Left lung (tissue), 10 donors: ENCODE data around the gene ZBTB37. TPM values are rescaled to one million over a fixed set of nuclear protein-coding genes. Genes with fewer than 3 reads are reported as not detected.

Source experiments
- ATAC-seq: fragments of 200-7000 bp; cut with Tn5 transposase; one replicate; pipeline ENCODE4 v1.9.1; 2020; ENCODE audit warnings: moderate library complexity
- DNase-seq, 4 donors: peaks; one replicate each; pipeline ENCODE4 v3.0.0-alpha.2; 2013 to 2020
- H3K27ac ChIP-seq, 2 donors: fragments of 200-600 bp; sonication (generic) in 1 of 2; one replicate each; pipeline versions ENCODE4 v1.5.0 to v1.8.0; 2020 to 2021
- H3K27me3 ChIP-seq, 2 donors: fragments of 200-600 bp; sonication (generic) in 1 of 2; one replicate each; pipeline versions ENCODE4 v1.5.0 to v1.8.0; 2020 to 2021
- H3K36me3 ChIP-seq, 2 donors: fragments of 200-600 bp; sonication (generic) in 1 of 2; one replicate each; pipeline versions ENCODE4 v1.5.0 to v1.8.0; 2020 to 2021
- H3K4me1 ChIP-seq, 2 donors: fragments of 200-600 bp; one replicate each; pipeline ENCODE4 v1.8.0; 2021
- H3K4me3 ChIP-seq, 2 donors: fragments of 200-600 bp; sonication (generic) in 1 of 2; one replicate each; pipeline versions ENCODE4 v1.5.0 to v1.8.0; 2020 to 2021; ENCODE audit warnings: mild to moderate bottlenecking in 1 of 2
- H3K9me3 ChIP-seq, 2 donors: fragments of 200-600 bp; sonication (generic) in 1 of 2; one replicate each; pipeline versions ENCODE4 v1.5.0 to v1.8.0; 2020 to 2021
- intact Hi-C, 2 donors: fragments of 100-400 bp; cut with DNase I; formaldehyde crosslinking; loops; one replicate each; pipeline versions ENCODE4 v1.11.2 to v1.14.2; 2022
- polyA plus RNA-seq, 6 donors: library from polyadenylated mRNA; unstranded; fragments of 120-200 nt; gene quantifications; one replicate each; pipeline ENCODE4 v1.2.1, GENCODE V29; 2013; ENCODE audit not compliant: insufficient read length in 6 of 6
- total RNA-seq, 2 donors: library from RNA; stranded (reverse); fragmentation: NEBNext Ultra II Directional; extraction: Animal tissue kit (Norgen Biotek cat#: 25700); gene quantifications; one replicate each; pipeline ENCODE4 v1.2.1, GENCODE V29; 2021
- TF ChIP-seq, protein P1 (sequence below), 2 donors: fragments of 200-600 bp; sonication (generic) in 1 of 2; IDR thresholded peaks; one replicate each; pipeline versions ENCODE4 v1.5.0 to v1.8.0; 2021; ENCODE audit warnings: antibody characterized with exemption in 2 of 2
- donor health status: DM: no; HTN: yes; CAD: no.
- donor health status: DM: no; HTN: no; CAD: no.

ZBTB37 gene
- total and polyA plus RNA-seq, 8 donors: 10.0 to 13.3 (median 12.1) TPM

DNA sequence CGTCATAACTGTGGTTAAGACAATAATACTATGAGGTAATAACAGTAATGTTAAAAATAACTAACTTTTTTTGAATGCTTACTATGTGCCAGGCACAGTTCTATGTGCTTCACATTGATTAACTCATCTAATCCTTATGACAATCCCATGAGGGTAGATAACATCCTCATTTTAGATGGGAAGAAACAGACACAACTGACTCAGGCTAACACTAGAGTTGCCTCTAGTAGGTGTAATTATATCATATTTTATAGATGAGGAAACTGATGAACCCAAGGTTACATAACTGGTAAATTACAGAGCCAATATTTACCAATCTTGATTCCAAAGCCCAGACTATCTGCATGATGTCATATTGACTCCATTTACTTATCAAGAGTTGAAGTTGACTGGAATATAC lies 25.4 kb downstream of the ZBTB37 start:
- ATAC-seq (no peak), DNase-seq (no peak)
- intact Hi-C loops: no loop called here
- Histone ChIP-seq H3K4me1 (no peaks in the 10 kb centered on the region), H3K36me3 (no peaks in the 10 kb centered on the region), H3K9me3 (no peaks in the 10 kb centered on the region), H3K27me3 (no peaks in the 10 kb centered on the region), H3K27ac (no peak overlapping the region), H3K4me3 (no peak overlapping the region)
- TF ChIP-seq, protein P1, sequence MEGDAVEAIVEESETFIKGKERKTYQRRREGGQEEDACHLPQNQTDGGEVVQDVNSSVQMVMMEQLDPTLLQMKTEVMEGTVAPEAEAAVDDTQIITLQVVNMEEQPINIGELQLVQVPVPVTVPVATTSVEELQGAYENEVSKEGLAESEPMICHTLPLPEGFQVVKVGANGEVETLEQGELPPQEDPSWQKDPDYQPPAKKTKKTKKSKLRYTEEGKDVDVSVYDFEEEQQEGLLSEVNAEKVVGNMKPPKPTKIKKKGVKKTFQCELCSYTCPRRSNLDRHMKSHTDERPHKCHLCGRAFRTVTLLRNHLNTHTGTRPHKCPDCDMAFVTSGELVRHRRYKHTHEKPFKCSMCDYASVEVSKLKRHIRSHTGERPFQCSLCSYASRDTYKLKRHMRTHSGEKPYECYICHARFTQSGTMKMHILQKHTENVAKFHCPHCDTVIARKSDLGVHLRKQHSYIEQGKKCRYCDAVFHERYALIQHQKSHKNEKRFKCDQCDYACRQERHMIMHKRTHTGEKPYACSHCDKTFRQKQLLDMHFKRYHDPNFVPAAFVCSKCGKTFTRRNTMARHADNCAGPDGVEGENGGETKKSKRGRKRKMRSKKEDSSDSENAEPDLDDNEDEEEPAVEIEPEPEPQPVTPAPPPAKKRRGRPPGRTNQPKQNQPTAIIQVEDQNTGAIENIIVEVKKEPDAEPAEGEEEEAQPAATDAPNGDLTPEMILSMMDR (IDR thresholded peaks at IDR 0.05): no peak

DNA sequence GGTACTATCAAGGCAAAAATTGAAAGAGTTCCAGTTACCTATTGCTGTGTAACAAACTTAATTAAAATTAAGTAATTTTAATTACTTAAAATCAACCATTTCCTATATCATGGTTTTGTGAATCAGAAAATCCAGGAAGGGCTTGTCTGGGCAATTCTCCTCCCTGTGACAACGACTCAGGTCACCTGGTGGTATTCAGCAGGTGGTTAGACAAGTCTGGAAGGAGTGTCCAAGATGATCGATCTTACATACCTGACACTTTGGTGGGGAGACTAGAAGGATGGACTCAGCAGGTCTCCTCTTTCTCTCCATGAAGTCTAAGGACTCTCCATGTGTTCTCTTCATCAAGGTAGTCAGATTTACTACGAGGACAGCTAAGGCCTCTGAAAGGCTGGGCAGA lies 26.0 kb downstream of the ZBTB37 start:
- intact Hi-C loops: no loop called here
- TF ChIP-seq, protein P1 (IDR thresholded peaks at IDR 0.05): no peak
- no peak for ATAC-seq
- H3K9me3 ChIP-seq: no peaks in the 10 kb centered on the region
- H3K36me3 ChIP-seq: no peaks in the 10 kb centered on the region
- no peak overlapping the region for H3K27ac ChIP-seq
- H3K4me1 ChIP-seq: no peaks in the 10 kb centered on the region
- DNase-seq: no peak
- H3K4me3 ChIP-seq: no peak overlapping the region
- H3K27me3 ChIP-seq: no peaks in the 10 kb centered on the region

DNA sequence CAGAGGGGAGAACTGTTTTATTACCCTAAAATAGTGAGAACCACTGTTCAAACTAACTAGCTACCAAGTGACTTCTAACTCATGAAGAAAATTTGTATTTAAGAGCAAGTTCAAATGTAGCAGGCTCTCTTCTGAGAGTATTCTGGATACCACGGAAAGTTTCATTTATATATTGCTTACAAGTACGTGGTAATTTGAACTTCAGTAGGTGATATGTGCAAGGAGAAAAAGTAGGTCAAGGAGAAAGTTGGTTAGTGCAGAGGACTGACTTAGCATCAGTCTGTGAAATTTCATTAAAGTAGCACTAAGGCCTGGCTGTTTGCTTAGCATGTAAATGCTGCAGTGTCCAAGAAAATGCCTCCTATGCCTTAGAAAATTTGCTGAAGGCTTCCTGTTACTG lies 32.2 kb downstream of the ZBTB37 start:
- H3K9me3 ChIP-seq: no peaks in the 10 kb centered on the region
- no peaks in the 10 kb centered on the region for H3K27me3 ChIP-seq
- peaks cover 0 to 7% of the 10 kb centered on the region in 2 donors for H3K4me1 ChIP-seq
- ATAC-seq (no peak), DNase-seq (no peak)
- H3K4me3 ChIP-seq: no peak overlapping the region
- H3K27ac ChIP-seq: no peak overlapping the region
- no peaks in the 10 kb centered on the region for H3K36me3 ChIP-seq
- TF ChIP-seq, protein P1 (IDR thresholded peaks at IDR 0.05): no peak
- intact Hi-C loops: no loop called here

DNA sequence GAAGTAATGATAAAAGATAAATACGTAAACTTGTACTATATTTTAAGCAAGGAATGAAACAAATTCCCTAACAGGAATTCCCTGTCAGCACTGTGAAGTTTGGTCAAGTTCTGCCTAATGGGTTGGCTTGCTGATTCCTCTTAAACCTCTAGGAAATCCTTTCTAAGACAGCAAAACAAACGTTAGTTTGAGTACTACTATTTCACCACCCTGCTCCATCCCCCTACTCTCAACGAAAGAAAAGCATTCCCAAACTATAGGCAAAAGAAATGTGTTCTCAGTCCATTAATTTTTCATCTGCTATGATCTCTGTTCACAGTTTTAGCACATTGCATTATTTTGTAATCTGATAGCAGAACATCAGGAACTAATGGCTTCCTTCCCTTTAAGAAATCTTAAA lies 32.8 kb downstream of the ZBTB37 start:
- DNase-seq: no peak
- intact Hi-C loops: no loop called here
- Histone ChIP-seq H3K27me3 (no peaks in the 10 kb centered on the region), H3K36me3 (no peaks in the 10 kb centered on the region), H3K4me1 (peaks cover 0 to 7% of the 10 kb centered on the region in 2 donors), H3K9me3 (no peaks in the 10 kb centered on the region), H3K27ac (no peak overlapping the region), H3K4me3 (no peak overlapping the region)
- TF ChIP-seq, protein P1 (IDR thresholded peaks at IDR 0.05): no peak
- no peak for ATAC-seq

DNA sequence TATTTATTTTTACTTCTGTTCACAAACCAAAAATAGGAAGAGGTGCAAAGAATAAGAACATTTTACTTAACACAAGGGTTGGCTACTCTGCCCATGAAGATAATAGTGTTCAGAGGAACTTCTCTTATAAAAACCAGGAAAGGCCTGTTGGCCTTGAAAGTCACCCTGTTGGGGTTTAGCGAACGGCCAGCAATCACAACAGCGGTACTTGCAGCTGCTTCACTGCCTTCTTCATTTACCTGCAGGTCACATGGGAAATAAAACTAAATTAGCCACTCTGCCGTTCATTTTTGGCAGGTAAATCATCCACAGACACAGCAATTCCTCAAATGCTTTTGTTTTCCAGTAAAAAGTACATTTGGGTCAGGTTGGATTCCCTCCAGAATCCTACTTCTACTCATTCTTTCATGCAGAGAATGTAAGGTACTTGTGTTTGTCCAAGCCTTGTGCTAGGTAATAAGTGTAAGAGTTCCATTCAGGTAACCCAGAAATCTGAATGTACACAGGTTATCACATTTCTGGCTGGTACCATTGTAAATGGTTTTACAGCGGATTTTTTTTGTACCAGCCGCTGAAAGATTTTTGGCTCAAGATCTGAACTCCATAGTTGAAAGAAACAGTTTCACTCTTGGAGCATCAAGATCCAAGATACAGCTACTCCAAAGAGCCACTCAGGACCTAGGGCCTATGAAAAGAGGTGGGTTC lies 35.8 kb downstream of the ZBTB37 start:
- no peak overlapping the region for H3K27ac ChIP-seq
- intact Hi-C loops: no loop called here
- H3K9me3 ChIP-seq: no peaks in the 10 kb centered on the region
- no peaks in the 10 kb centered on the region for H3K27me3 ChIP-seq
- TF ChIP-seq, protein P1 (IDR thresholded peaks at IDR 0.05): no peak
- DNase-seq (peak in 2 of 4 donors; percentile 8 to 35), ATAC-seq (peak; percentile 33)
- H3K4me3 ChIP-seq: no peak overlapping the region
- no peaks in the 10 kb centered on the region for H3K36me3 ChIP-seq
- peaks cover 0 to 7% of the 10 kb centered on the region in 2 donors for H3K4me1 ChIP-seq
